Glomerular visceral epithelial cell (primary cell): Measurements from ENCODE around the gene CBFA2T3.

ENCODE experiments used
- DNase-seq: peaks from one replicate; pipeline ENCODE4 v3.0.0-alpha.2; 2016; ENCODE audit errors: extremely low spot score

CBFA2T3 gene

GRCh38 chr16:88859381-88860091 lies 117.5 kb downstream of the CBFA2T3 start:
- DNase-seq, result no peak

GRCh38 chr16:88857728-88858339 lies 119.2 kb downstream of the CBFA2T3 start:
- DNase-seq, result peak; percentile 64

GRCh38 chr16:88856828-88857727 lies 119.9 kb downstream of the CBFA2T3 start, which contains the start of the genes GALNS and TRAPPC2L:
TSS of gene GALNS (minus strand) at chr16:88856947. CDS start at chr16:88856877, 70 bp downstream.
TSS of gene TRAPPC2L (plus strand) at chr16:88857127. CDS start at chr16:88857151, 24 bp downstream.
- peak; percentile 94 for DNase-seq

GRCh38 chr16:88856122-88856827 lies 120.7 kb downstream of the CBFA2T3 start:
- no peak for DNase-seq

- DNase-seq, result no peak
Measured at GRCh38 chr16:88855736-88856121, 121.3 kb downstream of the CBFA2T3 start.

- no peak for DNase-seq
Measured at GRCh38 chr16:88855176-88855575, 121.8 kb downstream of the CBFA2T3 start.

- DNase-seq, result no peak
Measured at GRCh38 chr16:88854306-88855111, 122.5 kb downstream of the CBFA2T3 start.

GRCh38 chr16:88853325-88853941 lies 123.6 kb downstream of the CBFA2T3 start:
- no peak for DNase-seq

- no peak for DNase-seq
Measured at GRCh38 chr16:88851616-88852015, 125.4 kb downstream of the CBFA2T3 start.

GRCh38 chr16:88850531-88851199 lies 126.3 kb downstream of the CBFA2T3 start:
- DNase-seq, result no peak

- DNase-seq, result no peak
Measured at GRCh38 chr16:88848557-88848956, 128.4 kb downstream of the CBFA2T3 start.

- no peak for DNase-seq
Measured at GRCh38 chr16:88847654-88848053, 129.4 kb downstream of the CBFA2T3 start.

GRCh38 chr16:88846088-88846487 lies 130.9 kb downstream of the CBFA2T3 start:
- no peak for DNase-seq

GRCh38 chr16:88844419-88845036 lies 132.5 kb downstream of the CBFA2T3 start:
- no peak for DNase-seq

GRCh38 chr16:88843256-88843655 lies 133.8 kb downstream of the CBFA2T3 start:
- no peak for DNase-seq

GRCh38 chr16:88842806-88843205 lies 134.2 kb downstream of the CBFA2T3 start:
- DNase-seq, result no peak

- no peak for DNase-seq
Measured at GRCh38 chr16:88842308-88842756, 134.7 kb downstream of the CBFA2T3 start.

- no peak for DNase-seq
Measured at GRCh38 chr16:88841521-88842307, 135.3 kb downstream of the CBFA2T3 start.
